Endodermal cell (in vitro differentiated cells): ENCODE data around the gene DPP8. TPM values are rescaled to one million over a fixed set of nuclear protein-coding genes. Genes with fewer than 3 reads are reported as not detected.

ENCODE experiments used
- DNase-seq: peaks from one replicate; pipeline ENCODE4 v3.0.0-alpha.2; 2017
- H3K27ac ChIP-seq: 2 replicates; pipeline ENCODE4 v1.5.1; 2013; ENCODE audit warnings: mild to moderate bottlenecking, low read depth, low read length, moderate library complexity
- H3K27me3 ChIP-seq: 2 replicates; pipeline ENCODE4 v1.6.1; 2013; ENCODE audit warnings: mild to moderate bottlenecking, low read length, moderate library complexity; ENCODE audit not compliant: insufficient read depth, control insufficient read depth, poor library complexity, severe bottlenecking
- H3K36me3 ChIP-seq: 2 replicates; pipeline ENCODE4 v1.7.0; 2013; ENCODE audit warnings: mild to moderate bottlenecking, low read length, moderate library complexity; ENCODE audit not compliant: control insufficient read depth, insufficient read depth
- H3K4me1 ChIP-seq: one replicate; pipeline ENCODE4 v1.7.0; 2013; ENCODE audit warnings: low read length; ENCODE audit not compliant: control insufficient read depth, insufficient read depth
- H3K4me3 ChIP-seq: 2 replicates; pipeline ENCODE4 v1.5.1; 2013; ENCODE audit warnings: mild to moderate bottlenecking, low read length, moderate library complexity
- H3K9ac ChIP-seq: 2 replicates; pipeline ENCODE4 v1.6.1; 2013; ENCODE audit warnings: mild to moderate bottlenecking, low read length, moderate library complexity; ENCODE audit not compliant: poor library complexity, severe bottlenecking; ENCODE audit errors: extremely low read depth
- H3K9me3 ChIP-seq: 2 replicates; pipeline ENCODE4 v1.6.1; 2013; ENCODE audit warnings: mild to moderate bottlenecking, low read length, moderate library complexity; ENCODE audit not compliant: control insufficient read depth
- H3K27ac Mint-ChIP-seq: 2 replicates; pipeline ENCODE4 v1.8.0; 2020; ENCODE audit warnings: mixed read lengths
- H3K27me3 Mint-ChIP-seq: 2 replicates; pipeline ENCODE4 v1.8.0; 2021; ENCODE audit warnings: mild to moderate bottlenecking, mixed read lengths; ENCODE audit not compliant: insufficient read depth
- H3K36me3 Mint-ChIP-seq: 2 replicates; pipeline ENCODE4 v1.8.0; 2020; ENCODE audit warnings: low read depth, mixed read lengths
- H3K4me1 Mint-ChIP-seq: 2 replicates; pipeline ENCODE4 v1.8.0; 2020; ENCODE audit warnings: mixed read lengths
- H3K4me3 Mint-ChIP-seq: 2 replicates; pipeline ENCODE4 v1.8.0; 2020; ENCODE audit warnings: mild to moderate bottlenecking, moderate library complexity, mixed read lengths
- H3K9me3 Mint-ChIP-seq: 2 replicates; pipeline ENCODE4 v1.8.0; 2020; ENCODE audit warnings: mild to moderate bottlenecking, mixed read lengths
- WGBS, 2 experiments: methylation state at CpG; one replicate each; pipeline versions ENCODE4 v1.1.5 to v1.1.7; 2013; ENCODE audit warnings: missing lambda C conversion rate in 2 of 2, mixed read lengths in 1 of 2; ENCODE audit not compliant: insufficient coverage in 1 of 2, insufficient read length in 1 of 2; 5-methylcytosine and 5-hydroxymethylcytosine counted together
- total RNA-seq, 2 donors: library from RNA; stranded (reverse); fragmentation: NEBNext Ultra II Directional in 1 of 2; extraction: Animal tissue kit (Norgen Biotek cat#: 25700) in 1 of 2; gene quantifications; 2 replicates in 1 of 2; 3 replicates in 1 of 2; pipeline ENCODE4 v1.2.1, GENCODE V29; 2021
- TF ChIP-seq, protein P1 (sequence below): fragments of 200-600 bp; sonication (generic); conservative IDR thresholded peaks from 2 replicates; pipeline ENCODE4 v1.5.0; 2021; ENCODE audit warnings: antibody characterized with exemption, mild to moderate bottlenecking

Gene DPP8
- total RNA-seq, 2 donors from 2014 or later: 31.8 to 34.9 TPM

DNA sequence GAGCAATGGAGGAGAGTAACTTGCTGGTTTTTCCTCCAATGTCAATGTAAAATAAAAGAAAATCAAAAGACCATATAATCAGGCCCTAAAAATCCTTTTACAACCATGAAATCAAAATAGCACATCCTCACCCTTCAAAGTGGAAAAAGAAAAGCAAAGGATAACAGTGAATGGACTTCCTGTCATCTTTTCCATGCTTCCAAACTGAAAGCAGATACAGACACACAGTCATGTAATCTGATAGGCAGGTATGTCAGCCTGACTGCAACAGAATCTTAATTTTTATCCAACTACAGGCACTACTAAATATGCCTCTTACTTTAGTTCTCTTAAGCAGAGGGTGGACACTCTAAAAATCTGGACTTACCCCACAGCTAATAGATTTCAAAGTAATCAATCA, 66.9 kb downstream of the DPP8 start:
- TF ChIP-seq, protein P1, sequence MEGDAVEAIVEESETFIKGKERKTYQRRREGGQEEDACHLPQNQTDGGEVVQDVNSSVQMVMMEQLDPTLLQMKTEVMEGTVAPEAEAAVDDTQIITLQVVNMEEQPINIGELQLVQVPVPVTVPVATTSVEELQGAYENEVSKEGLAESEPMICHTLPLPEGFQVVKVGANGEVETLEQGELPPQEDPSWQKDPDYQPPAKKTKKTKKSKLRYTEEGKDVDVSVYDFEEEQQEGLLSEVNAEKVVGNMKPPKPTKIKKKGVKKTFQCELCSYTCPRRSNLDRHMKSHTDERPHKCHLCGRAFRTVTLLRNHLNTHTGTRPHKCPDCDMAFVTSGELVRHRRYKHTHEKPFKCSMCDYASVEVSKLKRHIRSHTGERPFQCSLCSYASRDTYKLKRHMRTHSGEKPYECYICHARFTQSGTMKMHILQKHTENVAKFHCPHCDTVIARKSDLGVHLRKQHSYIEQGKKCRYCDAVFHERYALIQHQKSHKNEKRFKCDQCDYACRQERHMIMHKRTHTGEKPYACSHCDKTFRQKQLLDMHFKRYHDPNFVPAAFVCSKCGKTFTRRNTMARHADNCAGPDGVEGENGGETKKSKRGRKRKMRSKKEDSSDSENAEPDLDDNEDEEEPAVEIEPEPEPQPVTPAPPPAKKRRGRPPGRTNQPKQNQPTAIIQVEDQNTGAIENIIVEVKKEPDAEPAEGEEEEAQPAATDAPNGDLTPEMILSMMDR: no peak
- H3K9me3 ChIP-seq: no peaks in the 10 kb centered on the region
- H3K36me3 Mint-ChIP-seq: peaks cover 52% of the 10 kb centered on the region
- no peak overlapping the region for H3K27ac ChIP-seq
- H3K27me3 ChIP-seq: no peaks in the 10 kb centered on the region
- peaks cover 72% of the 10 kb centered on the region for H3K36me3 ChIP-seq
- no peak overlapping the region for H3K4me3 ChIP-seq
- no peaks in the 10 kb centered on the region for H3K4me1 Mint-ChIP-seq
- no peak overlapping the region for H3K9ac ChIP-seq
- no peaks in the 10 kb centered on the region for H3K4me1 ChIP-seq
- H3K27ac Mint-ChIP-seq: no peak overlapping the region
- H3K9me3 Mint-ChIP-seq: no peaks in the 10 kb centered on the region
- no peak for DNase-seq
- H3K4me3 Mint-ChIP-seq: no peak overlapping the region
- no peaks in the 10 kb centered on the region for H3K27me3 Mint-ChIP-seq

DNA sequence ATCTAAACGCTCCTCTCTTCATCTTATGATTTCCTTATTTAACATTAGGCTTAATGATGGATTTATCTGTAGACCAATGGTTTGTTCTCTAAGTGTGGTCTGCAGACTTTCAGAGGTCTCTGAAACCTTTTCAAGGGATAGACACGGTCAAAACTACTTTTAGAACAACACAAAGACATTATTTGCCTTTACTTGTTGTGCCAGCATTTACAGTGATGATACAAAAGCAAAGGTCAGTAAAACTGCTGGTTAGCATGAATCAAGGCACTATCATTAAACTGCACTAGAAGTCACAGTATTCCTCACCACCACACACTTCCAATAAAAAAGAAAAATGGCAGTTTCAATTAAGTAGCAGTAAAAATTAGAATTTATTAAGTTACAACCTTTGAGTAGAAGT, 70.3 kb downstream of the DPP8 start:
- Histone ChIP-seq H3K27ac (no peak overlapping the region), H3K36me3 (peaks cover 66% of the 10 kb centered on the region), H3K9me3 (no peaks in the 10 kb centered on the region), H3K4me1 (no peaks in the 10 kb centered on the region), H3K27me3 (no peaks in the 10 kb centered on the region), H3K9ac (no peak overlapping the region), H3K4me3 (no peak overlapping the region)
- H3K27ac Mint-ChIP-seq: no peak overlapping the region
- no peak overlapping the region for H3K4me3 Mint-ChIP-seq
- H3K9me3 Mint-ChIP-seq: no peaks in the 10 kb centered on the region
- DNase-seq: no peak
- H3K27me3 Mint-ChIP-seq: no peaks in the 10 kb centered on the region
- WGBS, 2 experiments: 95 to 100% methylated on average over 1 to 2 of the region's 2 CpGs
- TF ChIP-seq, protein P1: no peak
- peaks cover 44% of the 10 kb centered on the region for H3K36me3 Mint-ChIP-seq
- no peaks in the 10 kb centered on the region for H3K4me1 Mint-ChIP-seq

- H3K9me3 ChIP-seq: no peaks in the 10 kb centered on the region
- TF ChIP-seq, protein P1: no peak
- Mint-ChIP-seq H3K9me3 (no peaks in the 10 kb centered on the region), H3K27ac (no peak overlapping the region), H3K36me3 (no peaks in the 10 kb centered on the region), H3K4me1 (peaks cover 8% of the 10 kb centered on the region), H3K27me3 (peaks cover 4% of the 10 kb centered on the region), H3K4me3 (no peak overlapping the region)
- no peaks in the 10 kb centered on the region for H3K36me3 ChIP-seq
- H3K27me3 ChIP-seq: no peaks in the 10 kb centered on the region
- DNase-seq: peak; percentile 39
- H3K4me1 ChIP-seq: peaks cover 7% of the 10 kb centered on the region
- no peak overlapping the region for H3K4me3 ChIP-seq
- 90 to 91% methylated on average over 11 of the region's 11 CpGs for WGBS, 2 experiments
- H3K27ac ChIP-seq: no peak overlapping the region
- H3K9ac ChIP-seq: no peak overlapping the region
Measured at GRCh38 chr15:65434201-65434600, 83.3 kb downstream of the DPP8 start.
